ENCODE measurements around the gene CAMTA1.

The CAMTA1 gene

DNA sequence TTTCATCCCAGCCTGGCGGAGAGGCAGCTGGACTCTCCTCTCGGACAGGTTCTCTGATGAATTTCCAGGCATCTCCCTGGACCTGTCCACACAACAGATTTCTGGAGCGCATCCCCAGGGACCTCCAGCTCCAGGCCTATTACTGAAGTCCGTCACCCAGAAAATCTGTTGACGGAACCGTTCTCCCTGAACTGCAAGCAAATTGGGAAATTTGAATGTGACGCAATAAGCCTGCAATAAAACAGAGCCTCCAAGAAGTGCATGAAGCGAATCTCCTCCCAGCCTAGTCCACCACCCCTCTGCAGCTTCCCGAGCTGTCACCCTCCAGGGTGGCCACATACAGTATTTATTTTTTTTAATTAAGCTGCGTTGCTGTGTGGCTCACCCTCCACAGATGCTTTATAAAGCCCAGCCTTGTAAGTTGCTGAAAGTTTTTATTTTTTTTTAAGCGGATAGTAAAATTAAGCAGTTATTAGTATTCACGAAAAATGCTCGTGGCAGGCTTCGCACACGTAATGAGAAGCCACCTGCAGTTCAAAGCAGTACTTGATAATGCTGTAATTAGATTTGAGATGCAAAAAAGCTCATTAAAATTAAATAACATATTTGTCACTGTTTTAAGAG, 173.3 kb downstream of the CAMTA1 start:
- DNase-seq (ENCODE audit: low spot score): no peak

DNA sequence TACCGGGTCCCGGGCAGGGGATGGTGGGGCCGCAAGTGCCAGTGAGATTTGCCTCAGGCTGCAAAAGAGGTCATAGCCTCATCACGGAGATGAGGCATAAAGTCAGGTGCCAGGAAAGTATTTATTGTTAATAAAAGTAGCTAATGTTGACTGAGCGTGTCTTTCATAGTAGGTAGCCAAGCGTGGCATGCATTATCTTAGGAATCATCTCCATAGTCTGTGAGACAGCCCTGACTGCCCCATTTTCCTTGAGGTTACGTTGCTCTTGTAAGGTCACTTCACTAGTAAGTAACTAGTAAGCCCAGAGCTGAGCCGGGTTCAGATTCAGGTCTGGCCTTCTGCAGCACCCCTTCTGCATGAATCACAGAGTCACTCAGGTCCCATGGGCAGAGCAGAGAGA, 174.2 kb downstream of the CAMTA1 start:
- DNase-seq (ENCODE audit: low spot score): no peak

DNA sequence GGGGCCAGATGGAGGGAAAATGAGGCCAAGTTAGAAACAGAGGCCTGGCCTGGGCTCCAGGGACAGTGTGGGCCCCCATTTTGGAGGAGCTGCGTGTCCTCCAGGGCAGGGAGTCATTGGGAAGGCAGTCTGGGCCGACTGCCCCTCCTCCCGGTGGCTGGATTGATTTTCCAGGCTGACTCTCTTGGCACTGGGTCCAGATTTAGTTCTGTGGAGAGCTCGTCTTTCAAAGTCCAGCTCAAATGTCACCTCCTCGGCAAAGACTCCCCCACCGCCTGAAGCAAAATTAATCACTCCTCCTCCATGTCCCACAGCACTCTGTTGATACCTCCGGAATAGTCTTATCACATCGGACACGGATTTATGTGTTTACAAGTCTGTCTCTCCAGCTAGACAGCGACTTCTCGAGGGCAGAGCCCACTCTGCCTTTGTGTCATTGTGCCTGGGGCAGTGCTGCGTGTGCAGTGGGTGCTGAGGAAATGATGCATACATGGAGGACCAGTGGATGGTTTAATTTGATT, 175.1 kb downstream of the CAMTA1 start:
- no peak for DNase-seq (ENCODE audit: low spot score)

DNA sequence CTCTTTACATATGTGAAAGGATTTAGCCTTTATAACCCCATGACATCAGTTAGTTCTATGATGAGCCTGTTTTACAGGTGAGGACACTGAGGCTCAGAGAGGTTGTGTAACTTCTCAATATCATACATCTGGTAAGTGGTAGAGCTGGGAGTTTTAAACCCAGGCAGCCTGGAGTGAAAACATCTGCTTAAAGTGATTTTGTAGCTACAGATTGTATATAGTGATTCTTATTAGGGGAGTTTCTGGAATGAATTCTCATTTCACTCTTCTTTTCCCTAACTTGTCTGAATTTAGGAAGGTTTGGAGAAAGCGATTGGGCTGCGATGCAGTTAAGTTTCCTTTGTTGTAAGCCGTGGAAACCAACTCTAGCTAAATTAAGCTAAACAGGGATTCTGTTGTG, 175.6 kb downstream of the CAMTA1 start:
- DNase-seq (ENCODE audit: low spot score): no peak

DNA sequence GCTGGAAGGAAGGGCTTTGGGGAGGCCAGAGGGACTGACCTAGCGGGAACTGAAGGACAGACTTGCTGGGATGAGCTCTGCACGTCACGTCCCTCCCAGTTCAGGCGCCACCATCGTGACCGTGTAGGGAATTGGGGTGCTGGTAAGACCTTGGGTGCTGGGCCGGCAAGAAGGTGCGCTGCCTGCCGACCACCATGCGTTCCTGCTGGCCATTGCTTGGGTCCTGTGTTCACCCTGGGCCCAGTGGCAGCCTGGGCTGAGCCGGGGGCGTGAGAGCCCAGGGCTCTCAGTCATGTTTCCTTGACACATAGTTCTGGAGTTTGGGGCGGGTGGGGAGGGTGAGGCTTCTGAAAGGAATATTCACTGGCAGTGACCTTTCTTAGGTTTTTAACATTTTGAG, 176.0 kb downstream of the CAMTA1 start:
- no peak for DNase-seq (ENCODE audit: low spot score)

DNA sequence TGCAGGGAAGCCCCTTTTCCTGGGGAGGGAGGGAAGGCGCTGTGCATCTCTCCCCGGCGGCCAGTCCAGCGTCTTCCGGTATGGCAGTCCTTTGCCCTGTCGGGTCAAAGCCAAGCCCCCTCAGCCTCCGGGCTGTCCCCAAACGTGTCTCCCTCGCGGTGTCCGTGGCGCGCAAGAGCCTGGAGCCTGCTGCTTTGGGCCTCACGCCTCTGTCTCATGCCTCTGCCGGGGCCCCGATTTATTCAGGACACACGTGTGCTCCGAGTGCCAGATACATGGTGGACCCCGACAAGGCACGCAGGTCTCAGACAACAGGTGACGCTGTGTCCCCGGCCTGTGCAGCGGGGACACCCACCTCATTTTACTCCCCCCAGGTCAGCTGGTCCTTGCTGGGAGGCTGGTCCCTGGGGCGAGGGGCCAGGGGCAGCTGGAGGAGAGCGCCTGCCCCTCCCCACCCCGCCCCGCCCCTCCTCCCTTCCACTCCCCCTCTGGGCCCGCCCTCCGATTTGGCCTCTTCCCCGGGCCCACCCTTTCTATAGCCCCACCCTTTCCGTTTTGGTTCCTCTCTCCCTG, 176.7 kb downstream of the CAMTA1 start:
- DNase-seq (ENCODE audit: low spot score): no peak

DNA sequence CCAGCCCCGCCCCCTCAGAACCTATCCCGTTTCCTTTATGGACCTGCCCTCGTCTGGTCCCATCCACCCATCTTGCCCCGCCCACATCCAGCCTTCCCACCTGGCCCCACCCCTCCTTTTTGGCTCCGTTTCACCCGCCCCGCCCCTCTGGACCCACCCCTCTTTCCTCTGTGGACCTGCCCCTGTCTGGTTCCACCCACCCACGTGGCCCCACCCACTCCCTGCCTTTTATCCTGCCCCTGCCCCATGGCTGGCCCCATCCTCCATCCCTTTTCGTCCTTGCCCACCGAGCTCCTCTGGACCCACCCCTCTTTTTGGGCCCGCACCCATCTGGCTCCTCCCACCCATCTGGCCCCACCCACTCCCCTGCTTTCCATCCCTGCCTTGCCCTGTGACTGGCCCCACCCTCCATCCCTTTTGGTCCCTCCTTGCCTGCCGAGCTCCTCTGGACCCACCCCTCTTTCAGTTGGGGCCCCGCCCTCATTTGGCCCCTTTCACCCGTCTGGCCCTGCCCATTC, 177.3 kb downstream of the CAMTA1 start:
- no peak for DNase-seq (ENCODE audit: low spot score)

DNA sequence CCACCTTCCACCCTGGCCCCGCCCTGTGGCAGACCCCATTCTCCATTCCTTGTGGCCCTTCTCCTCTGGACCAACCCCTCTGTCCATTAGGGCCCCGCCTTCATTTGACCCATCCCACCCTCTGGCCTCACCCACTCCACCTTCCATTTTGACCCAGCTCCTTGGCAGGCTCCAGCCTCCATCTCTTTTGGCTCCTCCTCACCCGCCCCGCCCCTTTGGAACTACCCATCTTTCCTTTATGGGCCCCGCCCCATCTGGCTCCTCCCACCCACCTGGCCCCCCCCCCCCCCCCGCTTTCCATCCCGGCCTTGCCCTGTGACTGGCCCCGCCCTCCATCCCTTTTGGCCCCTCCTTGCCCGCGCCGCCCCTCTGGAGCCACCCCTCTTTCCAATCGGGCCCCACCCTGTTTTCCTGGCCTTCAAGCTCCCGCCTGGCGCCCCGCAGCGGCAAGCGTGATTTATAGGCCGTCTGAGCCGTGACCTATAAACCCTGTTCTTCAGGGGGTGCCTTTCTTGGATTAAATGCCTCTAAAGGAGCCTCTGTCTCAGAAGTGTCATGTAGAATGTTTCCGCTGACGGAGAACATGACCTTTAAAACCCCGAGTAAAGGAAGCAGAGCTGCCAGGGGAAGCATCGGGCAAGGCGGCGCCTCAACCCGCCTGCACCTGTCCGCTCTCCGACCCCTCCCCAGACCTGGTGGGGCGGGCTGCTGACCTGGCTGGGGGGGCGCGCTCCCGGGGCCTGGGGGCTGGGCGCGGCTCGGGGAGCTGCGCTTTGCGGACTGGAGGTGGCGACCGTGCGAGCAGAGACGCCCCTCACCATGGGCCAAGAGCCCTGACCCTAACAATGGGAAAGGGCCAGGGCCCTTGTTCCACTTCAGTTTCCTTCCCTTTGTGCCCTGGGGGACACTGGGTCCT, 178.0 kb downstream of the CAMTA1 start:
- no peak for DNase-seq (ENCODE audit: low spot score)

DNA sequence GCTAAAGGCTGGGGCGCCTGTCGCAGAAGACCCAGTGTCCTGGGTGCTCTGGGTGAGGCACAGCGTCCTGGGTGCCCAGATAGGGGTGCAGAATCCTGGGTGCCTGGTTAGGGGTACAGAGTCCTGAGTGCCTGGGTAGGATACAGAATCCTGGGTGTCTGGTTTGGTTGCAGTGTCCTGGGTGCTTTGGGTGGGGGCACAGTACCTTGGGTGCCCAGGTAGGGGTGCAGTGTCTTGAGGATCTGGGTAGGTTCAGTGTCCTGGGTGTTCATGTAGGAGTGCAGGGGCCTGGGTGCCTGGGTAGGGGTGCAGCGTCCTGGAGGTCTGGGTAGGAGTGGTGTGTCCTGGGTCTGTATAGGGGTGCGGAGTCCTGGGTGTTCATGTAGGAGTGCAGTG, 178.7 kb downstream of the CAMTA1 start:
- DNase-seq (ENCODE audit: low spot score): no peak

DNA sequence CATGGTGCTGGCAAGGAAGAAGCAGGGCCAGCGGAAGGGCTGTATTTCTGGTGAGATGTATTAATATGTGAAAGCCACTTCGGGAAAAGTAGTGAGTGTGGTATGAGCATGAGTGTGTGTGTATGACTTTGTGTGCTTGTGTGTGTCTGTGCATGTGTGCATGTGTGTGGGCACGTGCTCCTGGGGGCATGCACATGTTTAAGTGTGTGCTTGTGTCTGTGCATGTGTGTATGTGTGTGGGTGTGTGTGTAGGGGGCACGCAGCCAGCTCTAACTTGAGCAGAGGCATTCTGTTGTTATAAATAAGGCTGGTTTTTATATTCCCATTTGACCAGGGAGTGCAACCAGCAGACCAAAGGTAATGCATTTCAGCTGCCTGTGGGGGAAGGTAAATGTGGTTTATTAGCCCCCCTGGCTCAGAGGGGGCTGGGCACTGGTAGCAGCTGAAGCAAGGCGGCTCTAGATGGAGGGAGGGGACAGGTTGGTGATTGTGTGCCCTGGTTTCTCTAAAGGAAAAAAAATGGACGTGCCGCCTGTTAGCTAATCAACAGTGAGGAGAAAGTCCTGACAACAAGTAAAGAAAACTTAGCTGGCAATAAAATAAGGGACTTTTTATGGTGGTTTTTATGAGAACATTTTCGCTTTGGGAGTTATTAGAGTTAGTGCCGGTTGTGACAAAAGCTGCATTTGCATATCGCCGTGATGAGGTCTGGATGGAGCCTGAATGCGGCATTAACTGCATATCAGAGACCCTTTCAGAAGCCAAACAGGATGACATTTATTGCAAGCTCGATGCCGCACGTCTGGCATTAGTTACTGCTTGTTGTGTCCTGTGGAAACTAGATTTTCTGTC, 180.1 kb downstream of the CAMTA1 start:
- DNase-seq (ENCODE audit: low spot score): no peak

DNA sequence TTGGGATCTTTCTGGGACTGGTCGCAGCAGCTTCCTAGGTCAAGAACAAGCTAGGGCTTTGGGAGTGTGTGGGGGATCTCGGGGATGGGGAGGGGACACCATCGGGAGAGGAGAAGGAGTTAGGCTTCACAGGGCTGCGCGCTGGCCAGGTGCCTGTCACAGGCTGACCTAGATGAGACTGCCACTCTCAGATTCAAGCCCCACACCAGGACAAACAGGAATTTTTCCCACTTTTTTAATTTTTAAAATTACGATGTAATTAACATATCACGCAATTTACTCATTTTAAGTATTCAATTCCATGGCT, 180.6 kb downstream of the CAMTA1 start:
- DNase-seq (ENCODE audit: low spot score): no peak

DNA sequence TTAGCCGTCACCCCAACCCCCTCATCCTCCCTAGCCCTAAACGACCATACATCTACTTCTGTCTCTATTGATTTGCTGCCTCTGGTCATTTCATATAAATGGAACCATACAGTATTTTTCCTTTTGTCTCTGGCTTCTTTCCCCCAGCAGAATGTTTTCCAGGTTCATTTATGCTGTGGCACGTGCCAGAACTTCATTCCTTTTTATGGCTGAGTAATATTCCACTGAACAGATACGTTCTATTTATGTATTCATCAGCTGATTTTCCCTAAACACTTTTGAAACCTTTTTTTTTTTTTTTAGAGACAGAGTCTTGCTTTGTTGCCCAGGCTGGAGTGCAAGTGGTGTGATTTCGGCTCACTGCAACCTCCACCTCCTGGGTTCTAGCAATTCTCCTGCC, 181.1 kb downstream of the CAMTA1 start:
- DNase-seq (ENCODE audit: low spot score): no peak

DNA sequence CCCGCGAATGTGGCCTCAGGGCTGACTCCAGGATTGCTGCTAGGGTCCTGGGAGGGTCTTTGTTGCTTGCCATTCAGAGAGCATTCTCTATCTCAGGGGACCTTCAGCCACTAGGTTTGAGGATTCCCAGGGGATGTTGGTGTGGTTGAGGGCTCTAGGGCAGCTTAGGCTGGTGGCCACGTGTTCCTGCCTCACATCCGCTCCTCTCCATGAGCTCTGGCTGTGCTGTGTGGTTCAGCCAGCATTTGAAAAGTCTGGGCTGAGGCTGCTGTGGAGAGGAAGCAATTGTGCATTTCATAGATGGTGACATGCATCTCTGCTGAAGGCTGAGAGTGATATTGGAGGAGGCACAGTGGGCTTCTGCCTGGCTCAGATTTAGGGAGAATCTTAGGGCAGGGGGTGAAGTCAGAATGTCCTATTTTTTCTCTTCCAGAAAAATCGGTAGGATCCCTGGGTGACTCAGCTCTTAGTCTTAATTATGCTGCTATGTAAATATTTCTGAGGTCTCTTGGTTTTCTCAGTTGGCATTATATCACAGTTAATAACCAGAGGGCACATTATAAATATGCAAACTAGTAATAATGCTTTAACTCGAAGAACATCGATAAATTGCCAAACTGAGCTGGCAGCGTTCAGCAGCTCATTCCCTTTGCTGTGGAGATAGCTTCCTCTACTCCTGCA, 182.3 kb downstream of the CAMTA1 start:
- DNase-seq (ENCODE audit: low spot score): no peak

DNA sequence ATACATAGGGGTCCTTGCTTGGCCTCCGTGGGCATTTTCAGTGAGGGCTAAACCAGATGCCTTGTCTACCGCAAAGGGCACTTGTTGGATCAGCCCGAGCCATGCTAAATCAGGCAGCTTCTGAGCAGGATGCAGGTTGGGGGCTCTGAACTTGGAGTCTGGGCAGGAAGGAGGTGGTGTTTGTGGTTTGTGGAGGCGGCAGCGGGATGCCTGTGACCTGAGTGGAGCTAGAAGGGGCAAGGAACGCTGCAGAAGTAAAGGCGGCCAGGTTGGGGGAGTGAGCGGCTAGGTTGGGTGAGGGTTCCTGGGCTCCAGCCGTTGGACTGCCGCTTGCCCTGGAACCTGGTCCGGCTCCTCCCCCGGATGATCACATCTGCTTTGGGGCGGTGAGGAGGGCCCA, 183.9 kb downstream of the CAMTA1 start:
- no peak for DNase-seq (ENCODE audit: low spot score)

DNA sequence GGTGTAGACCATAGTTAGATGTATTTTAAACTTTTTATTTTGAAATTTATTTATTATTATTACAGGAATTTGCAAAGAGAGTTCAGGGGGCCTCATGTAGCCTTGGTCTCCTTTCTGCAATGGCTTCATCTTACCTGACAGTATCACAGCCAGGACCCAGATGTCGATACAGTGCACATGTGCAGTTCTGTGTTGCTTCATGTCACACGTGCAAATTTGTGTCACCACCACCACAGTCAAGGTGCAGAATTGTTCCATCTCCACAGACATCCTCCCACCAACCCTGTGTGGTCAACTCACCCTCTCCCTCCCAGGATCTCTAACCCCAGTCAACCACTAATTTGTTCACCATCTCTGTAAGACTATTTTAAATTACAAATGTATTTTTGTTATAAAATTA, 184.5 kb downstream of the CAMTA1 start:
- DNase-seq (ENCODE audit: low spot score): no peak

DNA sequence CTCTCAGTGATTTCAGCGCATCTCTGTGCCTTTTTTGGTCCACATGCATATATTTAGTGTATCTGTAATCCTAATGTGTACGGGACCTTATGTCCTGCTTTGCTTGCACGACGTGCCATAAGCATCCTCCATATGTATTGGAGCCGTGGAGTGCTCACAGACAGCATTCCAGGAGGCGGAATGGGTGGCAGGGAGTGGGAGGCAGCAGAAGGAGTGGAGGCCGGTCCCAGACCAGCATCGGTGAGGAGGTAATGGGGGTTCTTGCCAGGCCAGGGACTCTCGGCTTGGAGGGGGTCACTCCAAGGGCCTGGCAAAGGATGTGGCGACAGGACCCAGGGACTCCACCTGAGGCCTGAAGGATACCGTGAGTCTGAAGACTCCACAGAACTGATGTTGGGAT, 185.0 kb downstream of the CAMTA1 start:
- DNase-seq (ENCODE audit: low spot score): no peak

DNA sequence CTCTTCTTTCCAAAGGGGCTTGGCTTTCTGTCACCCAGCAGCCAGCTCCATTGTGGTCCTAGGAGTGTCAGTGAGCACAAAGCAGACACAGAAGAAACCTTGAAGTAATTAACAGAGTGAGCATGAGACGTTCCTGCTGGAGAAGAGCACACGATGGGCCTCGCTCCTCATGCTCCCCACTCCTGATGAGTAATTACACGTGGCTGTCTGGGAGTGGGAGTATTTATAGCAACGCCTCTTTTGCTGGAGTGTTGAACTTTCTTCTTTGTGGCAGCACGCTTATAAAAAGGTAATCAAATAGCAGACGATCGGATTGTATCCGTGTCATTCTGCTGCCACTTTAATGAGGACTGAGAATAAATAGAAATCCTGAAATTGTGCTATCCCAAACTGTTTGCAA, 185.8 kb downstream of the CAMTA1 start:
- DNase-seq (ENCODE audit: low spot score): no peak

DNA sequence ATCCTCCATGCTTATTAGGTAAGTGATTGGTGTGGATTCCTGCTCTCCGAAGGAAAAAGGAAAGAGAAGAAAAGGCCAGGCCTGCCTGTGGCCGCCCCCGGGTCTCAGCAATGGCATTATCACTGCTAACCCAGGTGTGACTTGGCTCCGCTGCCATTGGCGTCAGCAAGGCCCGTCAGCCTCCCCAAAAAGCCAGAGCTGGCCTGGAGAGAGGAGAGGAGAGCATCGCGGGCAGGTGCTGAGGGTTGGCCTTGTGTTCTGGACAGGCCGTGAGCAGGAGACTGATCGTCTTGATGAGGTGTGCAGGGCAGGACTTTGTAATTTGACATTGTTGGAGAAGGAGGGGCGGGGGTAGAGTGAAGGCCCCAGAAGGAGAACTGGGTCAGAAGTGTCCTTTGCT, 186.4 kb downstream of the CAMTA1 start:
- no peak for DNase-seq (ENCODE audit: low spot score)

DNA sequence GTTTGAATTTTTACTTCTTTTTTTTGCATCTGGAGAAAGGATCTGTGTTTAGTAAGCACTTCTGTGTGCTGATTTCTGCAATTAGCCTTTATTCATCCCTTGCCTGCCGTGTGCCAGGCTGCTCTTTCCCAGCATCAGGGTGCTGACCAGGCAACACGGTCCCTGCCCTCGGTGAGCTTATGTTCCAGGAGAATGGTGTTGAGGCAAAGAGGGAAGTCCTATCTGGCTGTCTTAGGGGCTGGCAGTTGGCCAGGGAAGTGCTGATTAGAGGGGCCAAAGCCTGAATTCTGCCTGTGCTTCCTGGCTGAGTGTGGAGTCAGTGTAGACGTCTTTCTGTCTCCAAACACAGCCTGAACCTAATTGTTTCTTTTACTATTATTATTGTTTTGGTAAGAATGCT, 187.1 kb downstream of the CAMTA1 start:
- no peak for DNase-seq (ENCODE audit: low spot score)

DNA sequence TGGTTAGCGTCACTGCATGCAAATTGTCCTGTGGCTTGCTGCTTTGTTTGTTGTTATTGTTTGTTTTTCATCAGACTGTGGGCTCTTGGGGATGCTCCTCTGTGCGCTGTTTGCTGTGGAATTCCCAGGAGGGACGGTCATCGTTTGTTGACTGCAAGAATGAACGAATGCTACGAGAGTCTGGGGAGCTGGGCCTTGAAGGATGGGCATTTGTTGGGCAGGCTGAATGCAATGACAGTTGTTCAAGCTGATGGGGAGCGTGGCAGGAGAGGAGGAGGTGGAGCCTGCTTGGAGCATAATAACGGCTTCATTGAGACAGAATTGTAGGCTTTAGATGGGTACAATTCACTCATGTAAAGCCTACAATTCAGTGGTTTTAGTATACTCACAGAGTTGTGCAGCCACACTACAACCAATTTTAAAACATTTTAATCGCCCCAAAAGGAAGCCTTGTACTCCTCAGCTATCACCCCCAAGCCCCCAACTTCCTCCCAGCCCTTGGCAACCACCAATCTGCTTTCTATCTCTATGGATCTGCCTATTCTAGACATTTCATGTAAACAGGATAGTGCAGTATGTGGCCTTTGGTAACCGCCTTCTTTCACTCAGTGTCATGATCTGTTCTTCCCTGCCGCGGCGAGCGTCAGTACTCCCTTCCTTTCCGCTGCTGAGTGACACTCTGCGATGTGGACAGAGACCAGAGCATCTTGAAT, 190.2 kb downstream of the CAMTA1 start:
- no peak for DNase-seq (ENCODE audit: low spot score)

DNA sequence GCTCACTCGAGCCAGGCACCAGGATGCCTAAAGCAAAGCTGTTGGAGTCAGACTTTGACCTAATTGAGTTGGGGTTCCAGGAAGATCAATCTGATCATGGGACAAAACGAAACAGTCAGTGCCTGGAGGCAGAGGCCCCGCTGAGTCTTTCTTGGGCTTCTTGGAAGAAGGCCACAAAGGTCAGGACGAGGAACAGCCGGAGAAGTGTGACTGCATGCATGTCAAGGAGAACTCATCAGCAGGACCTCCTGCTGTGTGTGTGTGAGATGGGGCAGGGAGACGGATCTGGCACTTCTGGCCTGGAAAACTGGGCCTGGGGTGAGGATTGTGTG, 190.8 kb downstream of the CAMTA1 start:
- DNase-seq (ENCODE audit: low spot score): no peak

All from HuH-7.5 (cell line).